CD4-positive, alpha-beta T cell (primary cell): ENCODE data around the gene RASGRP3. TPM values are rescaled to one million over a fixed set of nuclear protein-coding genes. Genes with fewer than 3 reads are reported as not detected.

Experiments used
- ATAC-seq: fragments of 200-7000 bp; cut with Tn5 transposase; one replicate; pipeline ENCODE4 v1.10.0; 2022; ENCODE audit warnings: mild to moderate bottlenecking; ENCODE audit not compliant: poor library complexity
- CTCF ChIA-PET: fragments of 350-600 bp; sonication (Branson Sonifier 250); formaldehyde crosslinking; loops from one replicate; lab custom pipeline; 2021; ENCODE audit warnings: antibody characterized with exemption, inconsistent platforms; lab: Charles Lee
- POLR2A ChIA-PET: fragments of 350-600 bp; sonication (Branson Sonifier 250); formaldehyde crosslinking; loops from one replicate; lab custom pipeline; 2021; ENCODE audit warnings: antibody characterized with exemption, inconsistent platforms; lab: Charles Lee
- DNase-seq, 14 experiments: peaks; one replicate each; pipeline ENCODE4 v3.0.0-alpha.2; 2013 to 2020; ENCODE audit warnings: mixed read lengths in 2 of 14
- H3K27ac ChIP-seq, 2 donors: one replicate each; pipeline versions ENCODE4 v1.5.1 to v1.7.0; 2013; ENCODE audit warnings: low read length in 2 of 2, low read depth in 1 of 2, mild to moderate bottlenecking in 1 of 2
- H3K27me3 ChIP-seq, 2 experiments: 1 replicate in 1 of 2; 2 replicates in 1 of 2; pipeline versions ENCODE4 v1.6.1 to v1.7.0; 2013; ENCODE audit warnings: low read length in 2 of 2, control low read depth in 1 of 2, mild to moderate bottlenecking in 1 of 2, moderate library complexity in 1 of 2; ENCODE audit not compliant: insufficient read depth in 2 of 2, control insufficient read depth in 1 of 2
- H3K36me3 ChIP-seq: one replicate; pipeline ENCODE4 v1.6.1; 2013; ENCODE audit warnings: low read length, control low read depth; ENCODE audit not compliant: insufficient read depth
- H3K4me1 ChIP-seq: one replicate; pipeline ENCODE4 v1.6.1; 2013; ENCODE audit warnings: low read length, control low read depth; ENCODE audit not compliant: insufficient read depth
- H3K4me3 ChIP-seq: one replicate; pipeline ENCODE4 v1.5.1; 2013; ENCODE audit warnings: mild to moderate bottlenecking, low read length, moderate library complexity
- H3K9me3 ChIP-seq, 2 experiments: 1 replicate in 1 of 2; 2 replicates in 1 of 2; pipeline versions ENCODE4 v1.6.1 to v1.7.0; 2013; ENCODE audit warnings: low read length in 2 of 2, mild to moderate bottlenecking in 2 of 2, control low read depth in 1 of 2, moderate library complexity in 1 of 2; ENCODE audit not compliant: control insufficient read depth in 1 of 2, insufficient read depth in 1 of 2
- H3K27ac Mint-ChIP-seq: one replicate; pipeline ENCODE4 v1.8.0; 2020; ENCODE audit warnings: mixed read lengths
- H3K27me3 Mint-ChIP-seq: one replicate; pipeline ENCODE4 v1.8.0; 2021; ENCODE audit warnings: mixed read lengths
- H3K36me3 Mint-ChIP-seq: one replicate; pipeline ENCODE4 v1.8.0; 2021; ENCODE audit warnings: low read depth, mixed read lengths
- H3K4me1 Mint-ChIP-seq: one replicate; pipeline ENCODE4 v1.8.0; 2021; ENCODE audit warnings: low read depth, mixed read lengths
- H3K4me3 Mint-ChIP-seq: one replicate; pipeline ENCODE4 v1.8.0; 2020; ENCODE audit warnings: mild to moderate bottlenecking, mixed read lengths
- H3K9me3 Mint-ChIP-seq: one replicate; pipeline ENCODE4 v1.8.0; 2020; ENCODE audit warnings: mixed read lengths
- intact Hi-C, 2 experiments: fragments of 100-400 bp; cut with DNase I in 1 of 2; cut with micrococcal nuclease in 1 of 2; formaldehyde crosslinking; loops; one replicate each; pipeline versions ENCODE4 v1.15.1 to v1.9.0; 2023 to 2025; cut with DNase I, micrococcal nuclease
- total RNA-seq, 174 experiments: library from RNA in 2 of 174; stranded (reverse) in 2 of 174; gene quantifications; one replicate each; pipeline ENCODE4 v1.2.3 and lab custom pipeline; 2021 to 2026
- TF ChIP-seq, protein P1 (sequence below): fragments of 200-600 bp; IDR thresholded peaks from one replicate; pipeline ENCODE4 v1.8.0; 2022; ENCODE audit warnings: antibody characterized with exemption, mild to moderate bottlenecking

RASGRP3 gene
- total RNA-seq, 2 experiments from 2014 or later, result 5.7 to 7.9 TPM

DNA sequence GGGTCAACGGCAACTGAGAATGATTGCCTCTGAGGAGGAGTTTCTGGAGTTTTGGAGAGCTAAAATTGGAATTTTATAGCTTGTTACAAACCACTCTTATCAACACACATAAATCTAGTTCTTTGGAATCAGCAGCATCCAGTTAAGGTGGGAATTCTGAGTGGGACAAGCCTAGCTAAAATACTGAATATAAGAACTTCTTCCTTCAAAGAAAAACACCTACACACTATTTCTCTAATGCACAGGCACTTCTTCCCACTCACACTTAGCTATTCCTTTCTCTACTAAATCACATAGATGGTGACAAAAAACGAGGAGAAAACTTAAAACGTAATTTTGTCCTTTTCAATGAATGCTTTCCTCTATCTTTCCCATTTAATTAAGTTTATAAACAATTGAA is 79.2 kb downstream of the RASGRP3 start:
- ChIA-PET CTCF (no interaction called here), POLR2A (no interaction called here)
- H3K36me3 Mint-ChIP-seq, result peaks cover 15% of the 10 kb centered on the region
- TF ChIP-seq, protein P1, sequence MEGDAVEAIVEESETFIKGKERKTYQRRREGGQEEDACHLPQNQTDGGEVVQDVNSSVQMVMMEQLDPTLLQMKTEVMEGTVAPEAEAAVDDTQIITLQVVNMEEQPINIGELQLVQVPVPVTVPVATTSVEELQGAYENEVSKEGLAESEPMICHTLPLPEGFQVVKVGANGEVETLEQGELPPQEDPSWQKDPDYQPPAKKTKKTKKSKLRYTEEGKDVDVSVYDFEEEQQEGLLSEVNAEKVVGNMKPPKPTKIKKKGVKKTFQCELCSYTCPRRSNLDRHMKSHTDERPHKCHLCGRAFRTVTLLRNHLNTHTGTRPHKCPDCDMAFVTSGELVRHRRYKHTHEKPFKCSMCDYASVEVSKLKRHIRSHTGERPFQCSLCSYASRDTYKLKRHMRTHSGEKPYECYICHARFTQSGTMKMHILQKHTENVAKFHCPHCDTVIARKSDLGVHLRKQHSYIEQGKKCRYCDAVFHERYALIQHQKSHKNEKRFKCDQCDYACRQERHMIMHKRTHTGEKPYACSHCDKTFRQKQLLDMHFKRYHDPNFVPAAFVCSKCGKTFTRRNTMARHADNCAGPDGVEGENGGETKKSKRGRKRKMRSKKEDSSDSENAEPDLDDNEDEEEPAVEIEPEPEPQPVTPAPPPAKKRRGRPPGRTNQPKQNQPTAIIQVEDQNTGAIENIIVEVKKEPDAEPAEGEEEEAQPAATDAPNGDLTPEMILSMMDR, result no peak
- intact Hi-C loops, result no loop called here
- no peak overlapping the region for H3K27ac ChIP-seq
- no peak overlapping the region for H3K27ac Mint-ChIP-seq
- H3K9me3 Mint-ChIP-seq, result no peaks in the 10 kb centered on the region
- H3K27me3 Mint-ChIP-seq, result no peaks in the 10 kb centered on the region
- H3K4me3 ChIP-seq, result no peak overlapping the region
- ATAC-seq, result no peak
- H3K4me1 ChIP-seq, result no peaks in the 10 kb centered on the region
- no peaks in the 10 kb centered on the region for H3K9me3 ChIP-seq
- no peaks in the 10 kb centered on the region for H3K27me3 ChIP-seq
- H3K4me1 Mint-ChIP-seq, result peaks cover 7% of the 10 kb centered on the region
- DNase-seq, result no peak
- no peak overlapping the region for H3K4me3 Mint-ChIP-seq
- no peaks in the 10 kb centered on the region for H3K36me3 ChIP-seq

- Mint-ChIP-seq H3K9me3 (no peaks in the 10 kb centered on the region), H3K4me3 (no peak overlapping the region), H3K27me3 (no peaks in the 10 kb centered on the region), H3K27ac (no peak overlapping the region), H3K4me1 (peaks cover 7% of the 10 kb centered on the region), H3K36me3 (peaks cover 28% of the 10 kb centered on the region)
- Histone ChIP-seq H3K27me3 (no peaks in the 10 kb centered on the region), H3K27ac (no peak overlapping the region), H3K4me3 (no peak overlapping the region), H3K9me3 (no peaks in the 10 kb centered on the region), H3K36me3 (no peaks in the 10 kb centered on the region), H3K4me1 (no peaks in the 10 kb centered on the region)
- no peak for ATAC-seq
- ChIA-PET POLR2A (no interaction called here), CTCF (no interaction called here)
- intact Hi-C loops, result no loop called here
- TF ChIP-seq, protein P1, result no peak
- no peak for DNase-seq
Measured at GRCh38 chr2:33559328-33559727, 82.9 kb downstream of the RASGRP3 start.

DNA sequence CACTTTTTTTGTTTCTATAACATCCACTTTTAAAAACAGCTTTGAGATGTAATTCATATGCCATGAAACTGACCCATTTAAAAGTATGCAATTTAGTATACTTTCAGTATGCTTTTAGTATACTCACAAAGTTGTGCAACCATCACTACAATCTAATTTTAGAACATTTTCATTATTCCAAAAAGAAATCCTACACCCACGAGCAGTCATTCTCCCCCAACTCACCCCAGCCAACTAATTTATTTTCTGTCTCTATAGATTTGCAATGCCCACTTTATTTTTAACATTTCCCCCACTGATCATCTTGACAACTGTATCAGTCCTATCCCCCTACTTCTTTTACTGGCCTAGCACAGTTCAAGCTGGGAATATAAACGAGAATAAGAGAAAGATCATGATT is 83.6 kb downstream of the RASGRP3 start:
- ChIA-PET CTCF (no interaction called here), POLR2A (no interaction called here)
- H3K36me3 ChIP-seq, result no peaks in the 10 kb centered on the region
- peaks cover 28% of the 10 kb centered on the region for H3K36me3 Mint-ChIP-seq
- no peaks in the 10 kb centered on the region for H3K4me1 ChIP-seq
- no peak overlapping the region for H3K27ac Mint-ChIP-seq
- intact Hi-C loops, result no loop called here
- H3K9me3 Mint-ChIP-seq, result no peaks in the 10 kb centered on the region
- H3K9me3 ChIP-seq, result no peaks in the 10 kb centered on the region
- no peak overlapping the region for H3K4me3 Mint-ChIP-seq
- DNase-seq, result no peak
- peaks cover 3% of the 10 kb centered on the region for H3K4me1 Mint-ChIP-seq
- ATAC-seq, result no peak
- no peak overlapping the region for H3K27ac ChIP-seq
- TF ChIP-seq, protein P1, result no peak
- H3K27me3 Mint-ChIP-seq, result no peaks in the 10 kb centered on the region
- no peak overlapping the region for H3K4me3 ChIP-seq
- H3K27me3 ChIP-seq, result no peaks in the 10 kb centered on the region
